A549 treated with AZD9567 at 1 μM for 4 hours (cell line): ENCODE measurements around the gene AGBL3. TPM values are rescaled to one million over a fixed set of nuclear protein-coding genes. Genes with fewer than 3 reads are reported as not detected.

ENCODE experiments used
- total RNA-seq: library from RNA; stranded (reverse); fragments of 200-300 nt; extraction: Qiagen RNA extraction; gene quantifications from 5 replicates; pipeline ENCODE4 v1.2.3, GENCODE V29; 2022; ENCODE audit not compliant: insufficient read depth

The AGBL3 gene
- 0.87 to 1.2 TPM (median 0.92 TPM) in 4 of 5 replicates, not detected in the other for total RNA-seq

GRCh38 chr7:134986363-134987251, at the start of gene AGBL3:
Gene AGBL3, plus strand, starts transcription at chr7:134986508. Its CDS starts 1,426 bp downstream, at chr7:134987934.

GRCh38 chr7:135147899-135148721, 161.8 kb downstream of the AGBL3 start, which contains the start of gene TMEM140:
Gene TMEM140, plus strand, starts transcription at chr7:135148072. Its CDS starts 16,370 bp downstream, at chr7:135164442.

GRCh38 chr7:135170274-135170997, 184.1 kb downstream of the AGBL3 start, which contains the start of gene CYREN:
Gene CYREN, minus strand, starts transcription at chr7:135170707. Its CDS starts 1,785 bp downstream, at chr7:135168922.

Other genes starting within 250 kb of the AGBL3 start
- 88.7 to 145 TPM (median 137 TPM) in 5 replicates for gene CALD1, start 206.9 kb upstream of the AGBL3 start, total RNA-seq
- gene TMEM140, start 161.6 kb downstream of the AGBL3 start, total RNA-seq = 0.82 to 2.0 TPM (median 1.1 TPM) in 5 replicates
- 58.6 to 76.5 TPM (median 75.3 TPM) in 5 replicates for gene CYREN, start 184.2 kb downstream of the AGBL3 start, total RNA-seq
- gene WDR91, start 225.0 kb downstream of the AGBL3 start, total RNA-seq = 7.3 to 12.1 TPM (median 8.5 TPM) in 5 replicates
- not detected in 5 replicates for gene STRA8, start 247.3 kb downstream of the AGBL3 start, total RNA-seq